ENCODE data around the gene CXCL5. TPM values are rescaled to one million over a fixed set of nuclear protein-coding genes. Genes with fewer than 3 reads are reported as not detected.
"Not testable (repeated sequence)": the region's sequence is repeated elsewhere in the genome, so short reads cannot be mapped to it uniquely, and the experiment has no call there.

Gene CXCL5
- total RNA-seq, 1 donor from 2014 or later = 0.45 TPM

GRCh38 chr4:73984736-73985527, 13.5 kb downstream of the CXCL5 start:
- H3K27me3 Mint-ChIP-seq (ENCODE audit: low read depth) = peaks cover 41% of the 10 kb centered on the region
- no peaks in the 10 kb centered on the region for H3K9me3 Mint-ChIP-seq
- H3K4me1 Mint-ChIP-seq = no peaks in the 10 kb centered on the region
- DNase-seq (ENCODE audit: low spot score in 2 of 2, unreplicated experiment in 2 of 2) = no peak
- no peaks in the 10 kb centered on the region for H3K36me3 Mint-ChIP-seq
- no peak overlapping the region for H3K27ac Mint-ChIP-seq
- no peak for TF ChIP-seq CTCF (IDR thresholded peaks at IDR 0.05; ENCODE audit: unreplicated experiment)
- H3K4me3 Mint-ChIP-seq = no peak overlapping the region

GRCh38 chr4:73981175-73981574, 17.3 kb downstream of the CXCL5 start:
- H3K27ac Mint-ChIP-seq; H3K4me3 Mint-ChIP-seq; H3K36me3 Mint-ChIP-seq; DNase-seq (ENCODE audit: low spot score in 2 of 2, unreplicated experiment in 2 of 2); H3K4me1 Mint-ChIP-seq; H3K9me3 Mint-ChIP-seq: not testable (repeated sequence)
- H3K27me3 Mint-ChIP-seq (ENCODE audit: low read depth) = peaks cover 26% of the 10 kb centered on the region

- TF ChIP-seq CTCF (IDR thresholded peaks at IDR 0.05; ENCODE audit: unreplicated experiment) = no peak
- DNase-seq (ENCODE audit: low spot score in 2 of 2, unreplicated experiment in 2 of 2) = no peak
- H3K4me3 Mint-ChIP-seq = no peak overlapping the region
- H3K4me1 Mint-ChIP-seq = peaks cover 9% of the 10 kb centered on the region
- H3K27ac Mint-ChIP-seq = no peak overlapping the region
- H3K27me3 Mint-ChIP-seq (ENCODE audit: low read depth) = peaks cover 24% of the 10 kb centered on the region
- H3K9me3 Mint-ChIP-seq = peaks cover 8% of the 10 kb centered on the region
- no peaks in the 10 kb centered on the region for H3K36me3 Mint-ChIP-seq
These were observed 19.0 kb downstream of the CXCL5 start for GRCh38 chr4:73979407-73979957.

- no peak for TF ChIP-seq CTCF (IDR thresholded peaks at IDR 0.05; ENCODE audit: unreplicated experiment)
- H3K4me1 Mint-ChIP-seq = peaks cover 9% of the 10 kb centered on the region
- DNase-seq (ENCODE audit: low spot score in 2 of 2, unreplicated experiment in 2 of 2) = no peak
- no peaks in the 10 kb centered on the region for H3K36me3 Mint-ChIP-seq
- H3K4me3 Mint-ChIP-seq = no peak overlapping the region
- peaks cover 24% of the 10 kb centered on the region for H3K27me3 Mint-ChIP-seq (ENCODE audit: low read depth)
- H3K27ac Mint-ChIP-seq = peak overlapping the region; percentile 36
- H3K9me3 Mint-ChIP-seq = peaks cover 10% of the 10 kb centered on the region
These were observed 19.6 kb downstream of the CXCL5 start for GRCh38 chr4:73978886-73979285.

GRCh38 chr4:73976716-73977115, 21.8 kb downstream of the CXCL5 start:
- H3K9me3 Mint-ChIP-seq = peaks cover 26% of the 10 kb centered on the region
- no peaks in the 10 kb centered on the region for H3K36me3 Mint-ChIP-seq
- no peak overlapping the region for H3K27ac Mint-ChIP-seq
- no peak for DNase-seq (ENCODE audit: low spot score in 2 of 2, unreplicated experiment in 2 of 2)
- H3K27me3 Mint-ChIP-seq (ENCODE audit: low read depth) = peaks cover 13% of the 10 kb centered on the region
- no peak overlapping the region for H3K4me3 Mint-ChIP-seq
- peaks cover 9% of the 10 kb centered on the region for H3K4me1 Mint-ChIP-seq
- no peak for TF ChIP-seq CTCF (IDR thresholded peaks at IDR 0.05; ENCODE audit: unreplicated experiment)

- no peak for DNase-seq (ENCODE audit: low spot score in 2 of 2, unreplicated experiment in 2 of 2)
- peaks cover 30% of the 10 kb centered on the region for H3K9me3 Mint-ChIP-seq
- no peaks in the 10 kb centered on the region for H3K36me3 Mint-ChIP-seq
- no peak overlapping the region for H3K4me3 Mint-ChIP-seq
- TF ChIP-seq CTCF (IDR thresholded peaks at IDR 0.05; ENCODE audit: unreplicated experiment) = no peak
- peaks cover 8% of the 10 kb centered on the region for H3K27me3 Mint-ChIP-seq (ENCODE audit: low read depth)
- no peak overlapping the region for H3K27ac Mint-ChIP-seq
- peaks cover 9% of the 10 kb centered on the region for H3K4me1 Mint-ChIP-seq
These were observed 22.3 kb downstream of the CXCL5 start for GRCh38 chr4:73976217-73976616.

All from mesothelial cell of epicardium (in vitro differentiated cells).